Lung (tissue), 12 donors: Measurements from ENCODE around the gene TBCK. TPM values are rescaled to one million over a fixed set of nuclear protein-coding genes. Genes with fewer than 3 reads are reported as not detected.
"Not testable (repeated sequence)": the region's sequence is repeated elsewhere in the genome, so short reads cannot be mapped to it uniquely, and the experiment has no call there.

Experiments
- ATAC-seq: fragments of 200-7000 bp; cut with Tn5 transposase; one replicate; pipeline ENCODE4 v1.9.1; 2020; ENCODE audit warnings: moderate number of reproducible peaks; ENCODE audit not compliant: insufficient read depth, low FRiP score
- DNase-seq, 3 donors: peaks; one replicate each; pipeline ENCODE4 v3.0.0-alpha.2; 2013 to 2017
- H3K27ac ChIP-seq, 2 donors: one replicate each; pipeline ENCODE4 v1.5.1; 2013; ENCODE audit warnings: mild to moderate bottlenecking in 2 of 2, moderate library complexity in 2 of 2, control low read depth in 1 of 2, inconsistent platforms in 1 of 2, low read depth in 1 of 2, low read length in 1 of 2
- H3K27me3 ChIP-seq, 3 donors: one replicate each; pipeline ENCODE4 v1.5.1; 2013; ENCODE audit warnings: low read length in 2 of 3; ENCODE audit not compliant: control insufficient read depth in 3 of 3, insufficient read depth in 3 of 3
- H3K36me3 ChIP-seq, 4 donors: one replicate each; pipeline ENCODE4 v1.5.1; 2013; ENCODE audit warnings: low read length in 4 of 4, mild to moderate bottlenecking in 1 of 4, moderate library complexity in 1 of 4; ENCODE audit not compliant: control insufficient read depth in 4 of 4, insufficient read depth in 4 of 4
- H3K4me1 ChIP-seq, 5 donors: one replicate each; pipeline ENCODE4 v1.5.1; 2013; ENCODE audit warnings: low read length in 5 of 5, mild to moderate bottlenecking in 2 of 5, moderate library complexity in 1 of 5; ENCODE audit not compliant: control insufficient read depth in 5 of 5, insufficient read depth in 5 of 5
- H3K4me3 ChIP-seq: one replicate; pipeline ENCODE4 v1.5.1; 2013; ENCODE audit warnings: mild to moderate bottlenecking, control low read depth, moderate library complexity
- H3K9ac ChIP-seq, 2 donors: one replicate each; pipeline ENCODE4 v1.5.1; 2013; ENCODE audit warnings: low read length in 2 of 2, control low read depth in 1 of 2; ENCODE audit not compliant: insufficient read depth in 1 of 2
- H3K9me3 ChIP-seq, 4 donors: one replicate each; pipeline ENCODE4 v1.5.1; 2013; ENCODE audit warnings: low read length in 3 of 4, mild to moderate bottlenecking in 1 of 4, moderate library complexity in 1 of 4; ENCODE audit not compliant: control insufficient read depth in 4 of 4, insufficient read depth in 3 of 4
- CTCF ChIP-seq: IDR thresholded peaks from 2 replicates; pipeline ENCODE4 v1.5.1; 2012; ENCODE audit warnings: mild to moderate bottlenecking; ENCODE audit errors: control extremely low read depth, extremely low read depth
- WGBS, 2 donors: extraction: QIAGEN DNeasy Blood & Tissue Kit; methylation state at CpG; one replicate each; pipeline ENCODE4 v1.1.7; 2013; 5-methylcytosine and 5-hydroxymethylcytosine counted together
- polyA plus RNA-seq, 2 donors: library from polyadenylated mRNA; stranded (reverse); fragments of 200-250 nt; gene quantifications; one replicate each; pipeline ENCODE4 v1.2.1, GENCODE V29; 2013
- total RNA-seq, 2 donors: library from RNA; depleted of rRNA in 1 of 2; stranded (reverse); fragments of >200 nt in 1 of 2; gene quantifications; one replicate each; pipeline ENCODE4 v1.2.1, GENCODE V29; 2014 to 2021
- donor health status: control.
- donor health status: control.
- donor health status: Bipolar disorder and iron deficiency.
- donor health status: healthy.
- donor health status: DM: yes; HTN: yes; CAD: no.

The TBCK gene
- total and polyA plus RNA-seq, 4 donors = 6.7 to 71.2 (median 18.6) TPM

GRCh38 chr4:106116025-106116424 lies 200.0 kb downstream of the TBCK start:
- Histone ChIP-seq H3K27me3 (no peaks in the 10 kb centered on the region), H3K27ac (no peak overlapping the region), H3K9ac (no peak overlapping the region), H3K4me1 (no peaks in the 10 kb centered on the region), H3K4me3 (no peak overlapping the region), H3K9me3 (peaks cover 0 to 11% (median 7%) of the 10 kb centered on the region in 4 donors), H3K36me3 (peaks cover 8 to 28% (median 26%) of the 10 kb centered on the region in 4 donors)
- no peak for TF ChIP-seq CTCF
- ATAC-seq = no peak
- no peak for DNase-seq
- 93 to 97% methylated on average over 2 of the region's 2 CpGs for WGBS, 2 donors

- H3K9me3 ChIP-seq = peaks cover 9 to 18% (median 14%) of the 10 kb centered on the region in 4 donors
- no peak for ATAC-seq
- peaks cover 8 to 44% (median 28%) of the 10 kb centered on the region in 4 donors for H3K36me3 ChIP-seq
- TF ChIP-seq CTCF = no peak
- no peak for DNase-seq
- H3K4me3 ChIP-seq = no peak overlapping the region
- H3K9ac ChIP-seq = no peak overlapping the region
- 95 to 97% methylated on average over 8 of the region's 8 CpGs for WGBS, 2 donors
- H3K27me3 ChIP-seq = no peaks in the 10 kb centered on the region
- no peaks in the 10 kb centered on the region for H3K4me1 ChIP-seq
- H3K27ac ChIP-seq = no peak overlapping the region
Observed at GRCh38 chr4:106114270-106114669, 201.7 kb downstream of the TBCK start.

- Histone ChIP-seq H3K36me3 (peaks cover 8 to 54% (median 30%) of the 10 kb centered on the region in 4 donors), H3K9me3 (peaks cover 10 to 20% (median 15%) of the 10 kb centered on the region in 4 donors)
- not testable (repeated sequence) for H3K27me3 ChIP-seq, H3K4me3 ChIP-seq, DNase-seq, H3K4me1 ChIP-seq, H3K27ac ChIP-seq, H3K9ac ChIP-seq, ATAC-seq
- WGBS, 2 donors = 96 to 97% methylated on average over 2 of the region's 2 CpGs
Observed at GRCh38 chr4:106111778-106112469, 204.1 kb downstream of the TBCK start.

GRCh38 chr4:106109929-106110328 lies 206.1 kb downstream of the TBCK start:
- peaks cover 10 to 20% (median 15%) of the 10 kb centered on the region in 4 donors for H3K9me3 ChIP-seq
- no peak overlapping the region for H3K4me3 ChIP-seq
- H3K4me1 ChIP-seq = no peaks in the 10 kb centered on the region
- no peak overlapping the region for H3K9ac ChIP-seq
- H3K27ac ChIP-seq = no peak overlapping the region
- TF ChIP-seq CTCF = no peak
- H3K36me3 ChIP-seq = peaks cover 10 to 58% (median 27%) of the 10 kb centered on the region in 4 donors
- DNase-seq (no peak), ATAC-seq (no peak)
- WGBS, 2 donors = 97% methylated on average over 6 of the region's 6 CpGs
- no peaks in the 10 kb centered on the region for H3K27me3 ChIP-seq
